ENCODE measurements around the gene IPO4. TPM values are rescaled to one million over a fixed set of nuclear protein-coding genes. Genes with fewer than 3 reads are reported as not detected.
"Not testable (repeated sequence)": the region's sequence is repeated elsewhere in the genome, so short reads cannot be mapped to it uniquely, and the experiment has no call there.

Gene IPO4
- total RNA-seq, 1 donor from 2014 or later = 46.3 TPM

GRCh38 chr14:24216345-24216699 lies 27.7 kb upstream of the IPO4 start:
- DNase-seq (ENCODE audit: low spot score) = no peak

- peak; percentile 93 for DNase-seq (ENCODE audit: low spot score)
Observed at GRCh38 chr14:24215495-24216344, 27.1 kb upstream of the IPO4 start, which contains the start of gene MDP1. Gene MDP1 (minus strand): TSS chr14:24216066. CDS start chr14:24215955, 111 bp downstream.

- DNase-seq (ENCODE audit: low spot score) = no peak
Observed at GRCh38 chr14:24213866-24214662, 25.4 kb upstream of the IPO4 start.

GRCh38 chr14:24212924-24213865 lies 24.6 kb upstream of the IPO4 start, which contains the start of gene CHMP4A:
Gene CHMP4A (minus strand): TSS chr14:24213488. CDS start chr14:24213439, 49 bp downstream.
- DNase-seq (ENCODE audit: low spot score) = peak; percentile 98

GRCh38 chr14:24211311-24211710 lies 22.7 kb upstream of the IPO4 start:
- DNase-seq (ENCODE audit: low spot score) = no peak

- no peak for DNase-seq (ENCODE audit: low spot score)
Observed at GRCh38 chr14:24207625-24208024, 19.0 kb upstream of the IPO4 start.

GRCh38 chr14:24207104-24207551 lies 18.5 kb upstream of the IPO4 start:
- DNase-seq (ENCODE audit: low spot score) = no peak

GRCh38 chr14:24206260-24207103 lies 17.9 kb upstream of the IPO4 start:
- DNase-seq (ENCODE audit: low spot score) = no peak

- DNase-seq (ENCODE audit: low spot score) = no peak
Observed at GRCh38 chr14:24204163-24205146, 15.8 kb upstream of the IPO4 start.

GRCh38 chr14:24203249-24203886 lies 14.8 kb upstream of the IPO4 start:
- DNase-seq (ENCODE audit: low spot score) = not testable (repeated sequence)

GRCh38 chr14:24202538-24202937 lies 13.9 kb upstream of the IPO4 start:
- not testable (repeated sequence) for DNase-seq (ENCODE audit: low spot score)

GRCh38 chr14:24198814-24199524 lies 10.4 kb upstream of the IPO4 start:
- DNase-seq (ENCODE audit: low spot score) = no peak

GRCh38 chr14:24197056-24197450 lies 8.4 kb upstream of the IPO4 start:
- no peak for DNase-seq (ENCODE audit: low spot score)

- DNase-seq (ENCODE audit: low spot score) = no peak
Observed at GRCh38 chr14:24196071-24197055, 7.7 kb upstream of the IPO4 start.

- peak; percentile 97 for DNase-seq (ENCODE audit: low spot score)
Observed at GRCh38 chr14:24195186-24196070, 6.8 kb upstream of the IPO4 start, which contains the start of gene TM9SF1. Gene TM9SF1 (minus strand): TSS chr14:24195441. CDS start chr14:24195019, 422 bp downstream.

All from mesenteric fat pad (tissue), 1 donor.